Caco-2 (cell line): ENCODE data around the gene KCNG3. TPM values are rescaled to one million over a fixed set of nuclear protein-coding genes. Genes with fewer than 3 reads are reported as not detected.

ENCODE experiments used
- BruUV-seq: library from RNA; stranded (reverse); fragments of 400-500 nt; replicated peaks from 2 replicates; lab custom pipeline; 2021; lab: Mats Ljungman, UMichigan
- CTCF ChIA-PET: fragments of 300-600 bp; sonication (Branson Sonifier 250); formaldehyde crosslinking; loops from one replicate; lab custom pipeline; 2022; ENCODE audit warnings: antibody characterized with exemption; lab: Charles Lee
- POLR2A ChIA-PET: fragments of 300-600 bp; sonication (Branson Sonifier 250); formaldehyde crosslinking; loops from one replicate; lab custom pipeline; 2022; ENCODE audit warnings: antibody characterized with exemption; lab: Charles Lee
- DNase-seq, 2 experiments: peaks; one replicate each; pipeline versions ENCODE4 v3.0.0 to v3.0.0-alpha.2; 2020 to 2022
- H3K27me3 ChIP-seq: replicated peaks from 2 replicates; pipeline ENCODE4 v1.6.0; 2011; ENCODE audit warnings: low read length; ENCODE audit not compliant: control insufficient read depth, insufficient read depth
- H3K36me3 ChIP-seq: 2 replicates; pipeline ENCODE4 v1.5.1; 2011; ENCODE audit warnings: low read length; ENCODE audit not compliant: control insufficient read depth, insufficient read depth
- H3K4me1 ChIP-seq: fragments of 250-450 bp; sonication (Bioruptor Pico); 2 replicates; pipeline ENCODE4 v1.5.1; 2020; ENCODE audit warnings: mild to moderate bottlenecking
- H3K4me3 ChIP-seq: 2 replicates; pipeline ENCODE4 v1.5.1; 2011; ENCODE audit warnings: low read depth, mild to moderate bottlenecking, control low read depth, low read length
- H3K9me3 ChIP-seq: fragments of 250-450 bp; sonication (Bioruptor Pico); 2 replicates; pipeline ENCODE4 v1.5.1; 2020; ENCODE audit warnings: mild to moderate bottlenecking, moderate library complexity
- H3K27ac Mint-ChIP-seq: one replicate; pipeline ENCODE4 v1.8.0; 2022; ENCODE audit warnings: mixed read lengths; ENCODE audit not compliant: unreplicated experiment
- H3K27me3 Mint-ChIP-seq: one replicate; pipeline ENCODE4 v1.8.0; 2022; ENCODE audit warnings: mixed read lengths; ENCODE audit not compliant: insufficient read depth, unreplicated experiment
- H3K36me3 Mint-ChIP-seq: one replicate; pipeline ENCODE4 v1.8.0; 2022; ENCODE audit warnings: mild to moderate bottlenecking, mixed read lengths; ENCODE audit not compliant: insufficient read depth, unreplicated experiment
- H3K4me1 Mint-ChIP-seq: one replicate; pipeline ENCODE4 v1.8.0; 2022; ENCODE audit warnings: low read depth, mixed read lengths; ENCODE audit not compliant: unreplicated experiment
- H3K4me3 Mint-ChIP-seq: one replicate; pipeline ENCODE4 v1.8.0; 2022; ENCODE audit warnings: mild to moderate bottlenecking, moderate library complexity, mixed read lengths; ENCODE audit not compliant: unreplicated experiment
- H3K9me3 Mint-ChIP-seq: one replicate; pipeline ENCODE4 v1.8.0; 2022; ENCODE audit warnings: mixed read lengths; ENCODE audit not compliant: unreplicated experiment
- intact Hi-C: fragments of 100-400 bp; cut with micrococcal nuclease; formaldehyde crosslinking; loops from one replicate; pipeline ENCODE4 v1.10.0; 2022; ENCODE audit not compliant: unreplicated experiment
- total RNA-seq: library from RNA; stranded (reverse); gene quantifications from 2 replicates; pipeline ENCODE4 v1.2.3, GENCODE V29; 2022
- TF ChIP-seq, protein P1 (sequence below), 2 experiments: fragments of 200-600 bp in 1 of 2; IDR thresholded peaks; 1 replicate in 1 of 2; 2 replicates in 1 of 2; pipeline versions ENCODE4 v1.5.1 to v1.8.0; 2011 to 2022; ENCODE audit warnings: antibody characterized with exemption in 1 of 2, control low read depth in 1 of 2, inconsistent platforms in 1 of 2, low read depth in 1 of 2, low read length in 1 of 2, mild to moderate bottlenecking in 1 of 2, moderate library complexity in 1 of 2; ENCODE audit not compliant: insufficient read depth in 1 of 2, severe bottlenecking in 1 of 2, unreplicated experiment in 1 of 2

The KCNG3 gene
- total RNA-seq, 1 experiment from 2014 or later = 1.1 TPM

GRCh38 chr2:42438685-42439084 lies 55.1 kb downstream of the KCNG3 start:
- intact Hi-C loops = no loop called here
- H3K4me1 ChIP-seq = no peaks in the 10 kb centered on the region
- no peaks in the 10 kb centered on the region for H3K27me3 Mint-ChIP-seq

GRCh38 chr2:42436370-42436769 lies 57.4 kb downstream of the KCNG3 start:
- POLR2A ChIA-PET = no interaction called here
- no peaks in the 10 kb centered on the region for H3K36me3 ChIP-seq
- intact Hi-C loops = no loop called here
- Mint-ChIP-seq H3K9me3 (no peaks in the 10 kb centered on the region), H3K27me3 (no peaks in the 10 kb centered on the region), H3K36me3 (no peaks in the 10 kb centered on the region), H3K27ac (no peak overlapping the region), H3K4me3 (no peak overlapping the region), H3K4me1 (no peaks in the 10 kb centered on the region)
- CTCF ChIA-PET = no interaction called here
- DNase-seq = no peak
- no peaks in the 10 kb centered on the region for H3K4me1 ChIP-seq
- TF ChIP-seq, protein P1, sequence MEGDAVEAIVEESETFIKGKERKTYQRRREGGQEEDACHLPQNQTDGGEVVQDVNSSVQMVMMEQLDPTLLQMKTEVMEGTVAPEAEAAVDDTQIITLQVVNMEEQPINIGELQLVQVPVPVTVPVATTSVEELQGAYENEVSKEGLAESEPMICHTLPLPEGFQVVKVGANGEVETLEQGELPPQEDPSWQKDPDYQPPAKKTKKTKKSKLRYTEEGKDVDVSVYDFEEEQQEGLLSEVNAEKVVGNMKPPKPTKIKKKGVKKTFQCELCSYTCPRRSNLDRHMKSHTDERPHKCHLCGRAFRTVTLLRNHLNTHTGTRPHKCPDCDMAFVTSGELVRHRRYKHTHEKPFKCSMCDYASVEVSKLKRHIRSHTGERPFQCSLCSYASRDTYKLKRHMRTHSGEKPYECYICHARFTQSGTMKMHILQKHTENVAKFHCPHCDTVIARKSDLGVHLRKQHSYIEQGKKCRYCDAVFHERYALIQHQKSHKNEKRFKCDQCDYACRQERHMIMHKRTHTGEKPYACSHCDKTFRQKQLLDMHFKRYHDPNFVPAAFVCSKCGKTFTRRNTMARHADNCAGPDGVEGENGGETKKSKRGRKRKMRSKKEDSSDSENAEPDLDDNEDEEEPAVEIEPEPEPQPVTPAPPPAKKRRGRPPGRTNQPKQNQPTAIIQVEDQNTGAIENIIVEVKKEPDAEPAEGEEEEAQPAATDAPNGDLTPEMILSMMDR (IDR thresholded peaks at IDR 0.05; ENCODE audit: insufficient read depth in 1 of 2, low read depth in 1 of 2, low read length in 1 of 2, severe bottlenecking in 1 of 2, unreplicated experiment in 1 of 2) = no peak
- no peak overlapping the region for H3K4me3 ChIP-seq
- no peaks in the 10 kb centered on the region; the same call in 1 of the 2 replicates for H3K27me3 ChIP-seq
- BruUV-seq = no TSS peak
- no peaks in the 10 kb centered on the region for H3K9me3 ChIP-seq

More at GRCh38 chr2:42438685-42439084, 55.1 kb downstream of the KCNG3 start:
- Histone ChIP-seq H3K9me3 (no peaks in the 10 kb centered on the region), H3K36me3 (no peaks in the 10 kb centered on the region), H3K27me3 (no peaks in the 10 kb centered on the region; the same call in 1 of the 2 replicates), H3K4me3 (no peak overlapping the region)
- no TSS peak for BruUV-seq
- ChIA-PET POLR2A (no interaction called here), CTCF (no interaction called here)
- Mint-ChIP-seq H3K4me1 (no peaks in the 10 kb centered on the region), H3K27ac (no peak overlapping the region), H3K4me3 (no peak overlapping the region), H3K36me3 (no peaks in the 10 kb centered on the region), H3K9me3 (no peaks in the 10 kb centered on the region)
- TF ChIP-seq, protein P1 (IDR thresholded peaks at IDR 0.05; ENCODE audit: insufficient read depth in 1 of 2, low read depth in 1 of 2, low read length in 1 of 2, severe bottlenecking in 1 of 2, unreplicated experiment in 1 of 2) = no peak
- no peak for DNase-seq

DNA sequence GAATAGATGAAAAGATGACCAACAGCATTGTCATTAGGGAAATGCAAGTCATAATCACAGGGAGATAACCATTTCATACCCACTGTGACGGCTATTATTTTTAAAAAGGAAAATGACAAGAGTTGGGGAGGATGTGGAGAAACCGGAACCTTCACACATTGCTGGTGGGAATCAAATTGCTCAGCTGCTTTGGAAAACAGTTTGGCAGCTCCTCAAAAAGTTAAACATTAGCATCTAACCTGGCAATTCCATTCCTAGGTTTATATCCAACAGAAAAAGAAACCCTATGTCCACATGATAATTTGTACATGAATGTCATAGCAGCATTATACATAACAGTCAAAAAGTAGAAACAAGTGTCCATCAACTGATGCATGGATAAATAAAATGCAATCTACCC lies 58.2 kb downstream of the KCNG3 start:
- BruUV-seq = no TSS peak

More for the DNA sequence above, 58.2 kb downstream of the KCNG3 start:
- ChIA-PET CTCF (no interaction called here), POLR2A (no interaction called here)
- H3K4me3 ChIP-seq = no peak overlapping the region
- TF ChIP-seq, protein P1 (IDR thresholded peaks at IDR 0.05; ENCODE audit: insufficient read depth in 1 of 2, low read depth in 1 of 2, low read length in 1 of 2, severe bottlenecking in 1 of 2, unreplicated experiment in 1 of 2) = no peak
- Mint-ChIP-seq H3K27ac (no peak overlapping the region), H3K4me3 (no peak overlapping the region), H3K27me3 (no peaks in the 10 kb centered on the region), H3K9me3 (no peaks in the 10 kb centered on the region), H3K36me3 (no peaks in the 10 kb centered on the region), H3K4me1 (no peaks in the 10 kb centered on the region)
- H3K9me3 ChIP-seq = no peaks in the 10 kb centered on the region
- H3K4me1 ChIP-seq = no peaks in the 10 kb centered on the region
- intact Hi-C loops = no loop called here
- no peaks in the 10 kb centered on the region; the same call in 1 of the 2 replicates for H3K27me3 ChIP-seq
- no peaks in the 10 kb centered on the region for H3K36me3 ChIP-seq
- DNase-seq = no peak
